CD4-positive, alpha-beta T cell (primary cell): ENCODE measurements around the gene LHFPL3. TPM values are rescaled to one million over a fixed set of nuclear protein-coding genes. Genes with fewer than 3 reads are reported as not detected.

ENCODE experiments used
- ATAC-seq: fragments of 200-7000 bp; cut with Tn5 transposase; one replicate; pipeline ENCODE4 v1.10.0; 2022; ENCODE audit warnings: mild to moderate bottlenecking; ENCODE audit not compliant: poor library complexity
- CTCF ChIA-PET: fragments of 350-600 bp; sonication (Branson Sonifier 250); formaldehyde crosslinking; loops from one replicate; lab custom pipeline; 2021; ENCODE audit warnings: antibody characterized with exemption, inconsistent platforms; lab: Charles Lee
- POLR2A ChIA-PET: fragments of 350-600 bp; sonication (Branson Sonifier 250); formaldehyde crosslinking; loops from one replicate; lab custom pipeline; 2021; ENCODE audit warnings: antibody characterized with exemption, inconsistent platforms; lab: Charles Lee
- DNase-seq, 14 experiments: peaks; one replicate each; pipeline ENCODE4 v3.0.0-alpha.2; 2013 to 2020; ENCODE audit warnings: mixed read lengths in 2 of 14
- H3K27ac ChIP-seq, 2 donors: one replicate each; pipeline versions ENCODE4 v1.5.1 to v1.7.0; 2013; ENCODE audit warnings: low read length in 2 of 2, low read depth in 1 of 2, mild to moderate bottlenecking in 1 of 2
- H3K27me3 ChIP-seq, 2 experiments: 1 replicate in 1 of 2; 2 replicates in 1 of 2; pipeline versions ENCODE4 v1.6.1 to v1.7.0; 2013; ENCODE audit warnings: low read length in 2 of 2, control low read depth in 1 of 2, mild to moderate bottlenecking in 1 of 2, moderate library complexity in 1 of 2; ENCODE audit not compliant: insufficient read depth in 2 of 2, control insufficient read depth in 1 of 2
- H3K36me3 ChIP-seq: one replicate; pipeline ENCODE4 v1.6.1; 2013; ENCODE audit warnings: low read length, control low read depth; ENCODE audit not compliant: insufficient read depth
- H3K4me1 ChIP-seq: one replicate; pipeline ENCODE4 v1.6.1; 2013; ENCODE audit warnings: low read length, control low read depth; ENCODE audit not compliant: insufficient read depth
- H3K4me3 ChIP-seq: one replicate; pipeline ENCODE4 v1.5.1; 2013; ENCODE audit warnings: mild to moderate bottlenecking, low read length, moderate library complexity
- H3K9me3 ChIP-seq, 2 experiments: 1 replicate in 1 of 2; 2 replicates in 1 of 2; pipeline versions ENCODE4 v1.6.1 to v1.7.0; 2013; ENCODE audit warnings: low read length in 2 of 2, mild to moderate bottlenecking in 2 of 2, control low read depth in 1 of 2, moderate library complexity in 1 of 2; ENCODE audit not compliant: control insufficient read depth in 1 of 2, insufficient read depth in 1 of 2
- H3K27ac Mint-ChIP-seq: one replicate; pipeline ENCODE4 v1.8.0; 2020; ENCODE audit warnings: mixed read lengths
- H3K27me3 Mint-ChIP-seq: one replicate; pipeline ENCODE4 v1.8.0; 2021; ENCODE audit warnings: mixed read lengths
- H3K36me3 Mint-ChIP-seq: one replicate; pipeline ENCODE4 v1.8.0; 2021; ENCODE audit warnings: low read depth, mixed read lengths
- H3K4me1 Mint-ChIP-seq: one replicate; pipeline ENCODE4 v1.8.0; 2021; ENCODE audit warnings: low read depth, mixed read lengths
- H3K4me3 Mint-ChIP-seq: one replicate; pipeline ENCODE4 v1.8.0; 2020; ENCODE audit warnings: mild to moderate bottlenecking, mixed read lengths
- H3K9me3 Mint-ChIP-seq: one replicate; pipeline ENCODE4 v1.8.0; 2020; ENCODE audit warnings: mixed read lengths
- intact Hi-C, 2 experiments: fragments of 100-400 bp; cut with DNase I in 1 of 2; cut with micrococcal nuclease in 1 of 2; formaldehyde crosslinking; loops; one replicate each; pipeline versions ENCODE4 v1.15.1 to v1.9.0; 2023 to 2025; cut with DNase I, micrococcal nuclease
- total RNA-seq, 174 experiments: library from RNA in 2 of 174; stranded (reverse) in 2 of 174; gene quantifications; one replicate each; pipeline ENCODE4 v1.2.3 and lab custom pipeline; 2021 to 2026
- TF ChIP-seq, protein P1 (sequence below): fragments of 200-600 bp; IDR thresholded peaks from one replicate; pipeline ENCODE4 v1.8.0; 2022; ENCODE audit warnings: antibody characterized with exemption, mild to moderate bottlenecking

The LHFPL3 gene
- total RNA-seq, 2 experiments from 2014 or later = not detected

DNA sequence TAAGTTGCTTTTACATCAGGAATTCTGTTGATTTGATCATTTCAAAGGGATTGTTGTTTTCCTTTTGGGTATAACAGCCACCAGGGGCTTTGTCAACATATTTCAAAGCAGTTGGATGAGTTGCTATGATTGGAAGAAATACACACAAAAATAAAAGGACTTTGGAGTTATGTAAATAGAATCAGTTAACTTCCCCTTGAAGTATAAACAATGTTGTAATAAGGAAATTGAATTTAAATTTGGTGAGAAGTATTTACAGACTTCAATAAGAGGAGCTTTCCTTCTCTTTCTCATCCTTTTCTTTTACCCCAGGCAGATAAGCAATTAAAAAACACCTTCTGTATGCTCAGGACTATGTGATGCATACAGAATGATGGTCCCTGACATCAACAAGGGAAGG, 199.7 kb downstream of the LHFPL3 start:
- Mint-ChIP-seq H3K27ac (no peak overlapping the region), H3K36me3 (no peaks in the 10 kb centered on the region), H3K4me3 (no peak overlapping the region), H3K4me1 (no peaks in the 10 kb centered on the region), H3K27me3 (no peaks in the 10 kb centered on the region), H3K9me3 (no peaks in the 10 kb centered on the region)
- Histone ChIP-seq H3K27ac (no peak overlapping the region), H3K36me3 (no peaks in the 10 kb centered on the region), H3K9me3 (no peaks in the 10 kb centered on the region), H3K27me3 (no peaks in the 10 kb centered on the region), H3K4me3 (no peak overlapping the region), H3K4me1 (no peaks in the 10 kb centered on the region)
- TF ChIP-seq, protein P1, sequence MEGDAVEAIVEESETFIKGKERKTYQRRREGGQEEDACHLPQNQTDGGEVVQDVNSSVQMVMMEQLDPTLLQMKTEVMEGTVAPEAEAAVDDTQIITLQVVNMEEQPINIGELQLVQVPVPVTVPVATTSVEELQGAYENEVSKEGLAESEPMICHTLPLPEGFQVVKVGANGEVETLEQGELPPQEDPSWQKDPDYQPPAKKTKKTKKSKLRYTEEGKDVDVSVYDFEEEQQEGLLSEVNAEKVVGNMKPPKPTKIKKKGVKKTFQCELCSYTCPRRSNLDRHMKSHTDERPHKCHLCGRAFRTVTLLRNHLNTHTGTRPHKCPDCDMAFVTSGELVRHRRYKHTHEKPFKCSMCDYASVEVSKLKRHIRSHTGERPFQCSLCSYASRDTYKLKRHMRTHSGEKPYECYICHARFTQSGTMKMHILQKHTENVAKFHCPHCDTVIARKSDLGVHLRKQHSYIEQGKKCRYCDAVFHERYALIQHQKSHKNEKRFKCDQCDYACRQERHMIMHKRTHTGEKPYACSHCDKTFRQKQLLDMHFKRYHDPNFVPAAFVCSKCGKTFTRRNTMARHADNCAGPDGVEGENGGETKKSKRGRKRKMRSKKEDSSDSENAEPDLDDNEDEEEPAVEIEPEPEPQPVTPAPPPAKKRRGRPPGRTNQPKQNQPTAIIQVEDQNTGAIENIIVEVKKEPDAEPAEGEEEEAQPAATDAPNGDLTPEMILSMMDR = no peak
- ChIA-PET POLR2A (no interaction called here), CTCF (no interaction called here)
- intact Hi-C loops = no loop called here
- ATAC-seq (no peak), DNase-seq (no peak)

DNA sequence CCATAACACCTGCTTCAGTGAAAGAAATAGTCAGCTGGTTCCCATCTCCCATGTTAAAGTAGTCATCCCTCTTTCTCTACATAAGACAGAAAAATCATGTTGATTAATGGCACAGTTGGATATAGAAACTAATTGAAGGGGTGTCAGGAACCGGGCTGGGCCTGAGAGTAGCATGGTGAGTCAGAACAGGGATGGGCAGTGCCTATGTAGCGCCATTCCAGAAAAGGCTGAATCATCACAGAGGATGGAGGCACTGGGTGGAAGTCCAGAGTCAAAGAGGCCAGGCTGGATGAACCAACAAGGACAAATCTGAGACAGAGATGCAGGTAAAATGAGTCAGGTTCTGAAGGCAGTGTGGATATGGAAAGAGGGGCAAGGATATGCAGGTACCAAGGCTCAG, 201.2 kb downstream of the LHFPL3 start:
- Mint-ChIP-seq H3K27me3 (no peaks in the 10 kb centered on the region), H3K27ac (no peak overlapping the region), H3K4me1 (no peaks in the 10 kb centered on the region), H3K4me3 (no peak overlapping the region), H3K9me3 (no peaks in the 10 kb centered on the region), H3K36me3 (no peaks in the 10 kb centered on the region)
- no peaks in the 10 kb centered on the region for H3K36me3 ChIP-seq
- no peaks in the 10 kb centered on the region for H3K9me3 ChIP-seq
- no peak overlapping the region for H3K27ac ChIP-seq
- H3K4me1 ChIP-seq = no peaks in the 10 kb centered on the region
- intact Hi-C loops = no loop called here
- CTCF ChIA-PET = no interaction called here
- TF ChIP-seq, protein P1 = no peak
- no peak overlapping the region for H3K4me3 ChIP-seq
- no peak for ATAC-seq
- DNase-seq = no peak
- POLR2A ChIA-PET = no interaction called here
- H3K27me3 ChIP-seq = no peaks in the 10 kb centered on the region

DNA sequence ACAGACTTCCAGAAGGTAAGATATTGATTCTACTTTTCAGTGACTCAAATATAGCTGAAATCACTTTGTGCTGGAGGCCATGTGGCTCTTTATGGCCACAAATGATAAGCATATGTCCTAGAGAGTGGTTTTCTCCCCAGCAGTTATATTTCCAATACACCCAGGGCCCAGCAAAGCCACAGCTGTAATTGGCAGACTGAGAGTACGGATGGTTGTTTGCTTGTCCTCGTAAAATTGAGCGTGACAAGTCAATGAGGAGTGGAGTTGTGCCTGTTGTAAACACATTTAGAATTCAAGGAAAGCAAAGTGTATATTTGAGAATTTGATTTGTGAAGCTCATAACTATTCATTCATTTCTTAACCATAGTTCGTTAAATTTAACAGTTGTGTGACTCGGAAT, 201.8 kb downstream of the LHFPL3 start:
- Histone ChIP-seq H3K4me1 (no peaks in the 10 kb centered on the region), H3K36me3 (no peaks in the 10 kb centered on the region), H3K27me3 (no peaks in the 10 kb centered on the region), H3K4me3 (no peak overlapping the region), H3K9me3 (no peaks in the 10 kb centered on the region), H3K27ac (no peak overlapping the region)
- H3K4me3 Mint-ChIP-seq = no peak overlapping the region
- no peaks in the 10 kb centered on the region for H3K9me3 Mint-ChIP-seq
- ChIA-PET CTCF (no interaction called here), POLR2A (no interaction called here)
- no peaks in the 10 kb centered on the region for H3K4me1 Mint-ChIP-seq
- no peak for ATAC-seq
- H3K27me3 Mint-ChIP-seq = no peaks in the 10 kb centered on the region
- intact Hi-C loops = no loop called here
- no peak overlapping the region for H3K27ac Mint-ChIP-seq
- no peaks in the 10 kb centered on the region for H3K36me3 Mint-ChIP-seq
- no peak for DNase-seq
- TF ChIP-seq, protein P1 = no peak
